B cell (primary cell): ENCODE measurements around the gene BCAN.
"Not testable (repeated sequence)": the region's sequence is repeated elsewhere in the genome, so short reads cannot be mapped to it uniquely, and the experiment has no call there.

ENCODE experiments used
- CTCF ChIP-seq: fragments of 200-600 bp; IDR thresholded peaks from one replicate; pipeline ENCODE4 v1.8.0; 2022; ENCODE audit warnings: antibody characterized with exemption, mild to moderate bottlenecking
- EZH2 ChIP-seq: IDR thresholded peaks from 2 replicates; pipeline ENCODE4 v1.6.1; 2012; ENCODE audit warnings: borderline replicate concordance, low read depth, mild to moderate bottlenecking, moderate library complexity, low read length; ENCODE audit not compliant: insufficient read depth, poor library complexity, severe bottlenecking

GRCh38 chr1:156610072-156610471, 31.8 kb upstream of the BCAN start:
- TF ChIP-seq CTCF, EZH2: not testable (repeated sequence)
